H9 (cell line): ENCODE data around the gene DIRAS2. TPM values are rescaled to one million over a fixed set of nuclear protein-coding genes. Genes with fewer than 3 reads are reported as not detected.

Experiments
- DNase-seq: peaks from one replicate; pipeline ENCODE4 v3.0.0-alpha.2; 2017
- H2AFZ ChIP-seq: one replicate; pipeline ENCODE4 v1.6.1; 2013; ENCODE audit warnings: mild to moderate bottlenecking, low read length, control low read depth, moderate library complexity
- H2AK5ac ChIP-seq: 2 replicates; pipeline ENCODE4 v1.6.1; 2013; ENCODE audit warnings: low read length, control low read depth, mixed read lengths; ENCODE audit not compliant: insufficient read length
- H2BK120ac ChIP-seq: one replicate; pipeline ENCODE4 v1.6.1; 2013; ENCODE audit warnings: low read depth, mild to moderate bottlenecking, low read length, control low read depth, inconsistent platforms; ENCODE audit not compliant: poor library complexity, severe bottlenecking
- H2BK12ac ChIP-seq: 2 replicates; pipeline ENCODE4 v1.6.1; 2013; ENCODE audit warnings: low read length, control low read depth, mixed read lengths, low read depth; ENCODE audit not compliant: insufficient read length
- H2BK15ac ChIP-seq: 2 replicates; pipeline ENCODE4 v1.6.1; 2013; ENCODE audit warnings: low read depth, low read length, control low read depth
- H2BK20ac ChIP-seq: one replicate; pipeline ENCODE4 v1.6.1; 2013; ENCODE audit warnings: low read depth, mild to moderate bottlenecking, low read length, control low read depth, inconsistent platforms; ENCODE audit not compliant: poor library complexity, severe bottlenecking
- H2BK5ac ChIP-seq: 2 replicates; pipeline ENCODE4 v1.6.1; 2013; ENCODE audit warnings: low read length, control low read depth, mixed read lengths; ENCODE audit not compliant: insufficient read length
- H3K14ac ChIP-seq: 2 replicates; pipeline ENCODE4 v1.6.1; 2013; ENCODE audit warnings: low read length, control low read depth; ENCODE audit not compliant: insufficient read depth
- H3K18ac ChIP-seq: 2 replicates; pipeline ENCODE4 v1.6.1; 2013; ENCODE audit warnings: low read depth, mild to moderate bottlenecking, mixed read lengths, low read length, control low read depth; ENCODE audit not compliant: insufficient read length
- H3K23ac ChIP-seq: 2 replicates; pipeline ENCODE4 v1.6.1; 2013; ENCODE audit warnings: low read length, control low read depth, mixed read lengths, low read depth; ENCODE audit not compliant: insufficient read length
- H3K23me2 ChIP-seq: 2 replicates; pipeline ENCODE4 v1.6.1; 2013; ENCODE audit warnings: low read depth, mild to moderate bottlenecking, mixed read lengths, low read length, control low read depth; ENCODE audit not compliant: insufficient read length, poor library complexity, severe bottlenecking
- H3K27ac ChIP-seq: 2 replicates; pipeline ENCODE4 v1.5.1; 2013; ENCODE audit warnings: low read length, control low read depth, mixed read lengths, low read depth; ENCODE audit not compliant: insufficient read length
- H3K27me3 ChIP-seq: 2 replicates; pipeline ENCODE4 v1.6.1; 2013; ENCODE audit warnings: low read length, control low read depth, inconsistent platforms; ENCODE audit not compliant: insufficient read depth
- H3K4ac ChIP-seq: 2 replicates; pipeline ENCODE4 v1.6.1; 2013; ENCODE audit warnings: low read depth, mild to moderate bottlenecking, control low read depth, inconsistent platforms, low read length, moderate library complexity
- H3K4me1 ChIP-seq: 2 replicates; pipeline ENCODE4 v1.6.1; 2013; ENCODE audit warnings: low read length, control low read depth, inconsistent platforms; ENCODE audit not compliant: insufficient read depth
- H3K4me2 ChIP-seq: 2 replicates; pipeline ENCODE4 v1.6.1; 2013; ENCODE audit warnings: low read length, control low read depth, mixed read lengths; ENCODE audit not compliant: insufficient read length, insufficient read depth
- H3K56ac ChIP-seq: 2 replicates; pipeline ENCODE4 v1.6.1; 2013; ENCODE audit warnings: low read depth, mild to moderate bottlenecking, mixed read lengths, low read length, control low read depth; ENCODE audit not compliant: insufficient read length
- H3K79me1 ChIP-seq: 2 replicates; pipeline ENCODE4 v1.6.1; 2013; ENCODE audit warnings: low read depth, mild to moderate bottlenecking, moderate library complexity, low read length, control low read depth, inconsistent platforms; ENCODE audit not compliant: insufficient read depth, poor library complexity, severe bottlenecking
- H3K79me2 ChIP-seq: 2 replicates; pipeline ENCODE4 v1.6.1; 2013; ENCODE audit warnings: low read length, control low read depth, inconsistent platforms; ENCODE audit not compliant: insufficient read depth
- H3K9ac ChIP-seq: 2 replicates; pipeline ENCODE4 v1.6.1; 2013; ENCODE audit warnings: low read length, control low read depth, mixed read lengths; ENCODE audit not compliant: insufficient read length; ENCODE audit errors: extremely low read depth
- H3K9me3 ChIP-seq: one replicate; pipeline ENCODE4 v1.6.1; 2013; ENCODE audit warnings: low read depth, low read length, inconsistent platforms; ENCODE audit not compliant: control insufficient read depth
- H3T11ph ChIP-seq: one replicate; pipeline ENCODE4 v1.6.1; 2013; ENCODE audit warnings: mild to moderate bottlenecking, low read length, control low read depth, inconsistent platforms
- H4K20me1 ChIP-seq: one replicate; pipeline ENCODE4 v1.6.1; 2013; ENCODE audit not compliant: control insufficient read depth, insufficient read length, insufficient read depth
- H4K5ac ChIP-seq: 2 replicates; pipeline ENCODE4 v1.6.1; 2013; ENCODE audit warnings: low read depth, mild to moderate bottlenecking, mixed read lengths, low read length, control low read depth; ENCODE audit not compliant: insufficient read length
- H4K8ac ChIP-seq: replicated peaks from 2 replicates; pipeline ENCODE4 v1.6.1; 2013; ENCODE audit warnings: low read length, control low read depth, mixed read lengths, low read depth; ENCODE audit not compliant: insufficient read length
- H4K91ac ChIP-seq: 2 replicates; pipeline ENCODE4 v1.6.1; 2013; ENCODE audit warnings: low read depth, mild to moderate bottlenecking, moderate library complexity, mixed read lengths, low read length, control low read depth; ENCODE audit not compliant: insufficient read length
- H3K27ac Mint-ChIP-seq, 3 experiments: 2 replicates in 2 of 3; 3 replicates in 1 of 3; pipeline ENCODE4 v1.8.0; 2020 to 2021; ENCODE audit warnings: mixed read lengths in 3 of 3, mild to moderate bottlenecking in 1 of 3, moderate library complexity in 1 of 3
- H3K27me3 Mint-ChIP-seq: 2 replicates; pipeline ENCODE4 v1.8.0; 2021; ENCODE audit warnings: low read depth, mild to moderate bottlenecking, moderate library complexity, mixed read lengths
- H3K36me3 Mint-ChIP-seq, 3 experiments: 2 replicates in 2 of 3; 3 replicates in 1 of 3; pipeline ENCODE4 v1.8.0; 2020 to 2021; ENCODE audit warnings: low read depth in 3 of 3, mixed read lengths in 3 of 3; ENCODE audit not compliant: insufficient read depth in 1 of 3
- H3K4me1 Mint-ChIP-seq, 2 experiments: 2 replicates each; pipeline ENCODE4 v1.8.0; 2020; ENCODE audit warnings: mixed read lengths in 2 of 2
- H3K4me3 Mint-ChIP-seq, 2 experiments: 2 replicates in 1 of 2; 3 replicates in 1 of 2; pipeline ENCODE4 v1.8.0; 2020 to 2021; ENCODE audit warnings: mild to moderate bottlenecking in 2 of 2, mixed read lengths in 2 of 2, moderate library complexity in 1 of 2
- H3K9me3 Mint-ChIP-seq, 2 experiments: 2 replicates in 1 of 2; 3 replicates in 1 of 2; pipeline ENCODE4 v1.8.0; 2020; ENCODE audit warnings: mild to moderate bottlenecking in 2 of 2, mixed read lengths in 2 of 2, moderate library complexity in 1 of 2
- CTCF ChIP-seq: fragments of 200-600 bp; sonication (generic); conservative IDR thresholded peaks from 3 replicates; pipeline ENCODE4 v1.8.0; 2021; ENCODE audit warnings: antibody characterized with exemption, mild to moderate bottlenecking
- WGBS: extraction: QIAGEN DNeasy Blood & Tissue Kit; methylation state at CpG from one replicate; pipeline ENCODE4 v1.1.7; 2013; ENCODE audit warnings: missing lambda C conversion rate, low lambda C conversion rate, mixed read lengths; ENCODE audit not compliant: insufficient read length; ENCODE audit errors: extremely low coverage; 5-methylcytosine and 5-hydroxymethylcytosine counted together
- total RNA-seq: library from RNA; stranded (reverse); gene quantifications from 2 replicates; pipeline ENCODE4 v1.2.1, GENCODE V29; 2021

DIRAS2 gene
- total RNA-seq, 1 experiment from 2014 or later = not detected

- Mint-ChIP-seq H3K9me3 (no peaks in the 10 kb centered on the region; a peak in 1 of 5 replicates), H3K4me3 (no peak overlapping the region), H3K27me3 (peaks cover 1% of the 10 kb centered on the region), H3K36me3 (no peaks in the 10 kb centered on the region; a peak in 1 of 7 replicates), H3K27ac (no peak overlapping the region), H3K4me1 (peaks cover 3 to 6% of the 10 kb centered on the region in 2 experiments; a peak in 2 of 4 replicates)
- H3K4me2 ChIP-seq = no peak overlapping the region
- no peaks in the 10 kb centered on the region for H3K27me3 ChIP-seq
- no peak overlapping the region for H3K18ac ChIP-seq
- no peak overlapping the region for H2BK12ac ChIP-seq
- H3K4me1 ChIP-seq = no peaks in the 10 kb centered on the region
- H3K79me1 ChIP-seq = no peaks in the 10 kb centered on the region
- H3K23me2 ChIP-seq = no peaks in the 10 kb centered on the region
- no peak overlapping the region for H3T11ph ChIP-seq
- H4K20me1 ChIP-seq = no peaks in the 10 kb centered on the region
- no peak overlapping the region for H4K5ac ChIP-seq
- TF ChIP-seq CTCF = no peak
- H4K91ac ChIP-seq = no peak overlapping the region
- H3K9ac ChIP-seq = no peak overlapping the region
- no peak overlapping the region for H2BK120ac ChIP-seq
- H2BK15ac ChIP-seq = no peak overlapping the region
- no peak overlapping the region for H3K4ac ChIP-seq
- H3K14ac ChIP-seq = no peak overlapping the region
- H2AK5ac ChIP-seq = no peak overlapping the region
- no peak overlapping the region for H2BK5ac ChIP-seq
- WGBS = no CpG with 5 or more reads among the region's 1 CpG
- H3K23ac ChIP-seq = no peak overlapping the region
- H3K27ac ChIP-seq = no peak overlapping the region
- no peak overlapping the region for H3K56ac ChIP-seq
- H4K8ac ChIP-seq = no peak overlapping the region
- no peaks in the 10 kb centered on the region for H3K79me2 ChIP-seq
- no peak overlapping the region for H2AFZ ChIP-seq
- H2BK20ac ChIP-seq = no peak overlapping the region
- no peaks in the 10 kb centered on the region for H3K9me3 ChIP-seq
- no peak for DNase-seq
Measured at GRCh38 chr9:90569511-90569910, 73.1 kb downstream of the DIRAS2 start.
